NCI-H748 treated with DMSO at 0.1 percent for 48 hours (cell line): ENCODE results near the gene SUPT5H.

Experiments used
- DNase-seq: peaks from one replicate; lab custom pipeline; 2025; lab: John Stamatoyannopoulos, UW

Gene SUPT5H

GRCh38 chr19:39409208-39410016 is 36.0 kb upstream of the SUPT5H start:
- DNase-seq, result peak; percentile 95

DNA sequence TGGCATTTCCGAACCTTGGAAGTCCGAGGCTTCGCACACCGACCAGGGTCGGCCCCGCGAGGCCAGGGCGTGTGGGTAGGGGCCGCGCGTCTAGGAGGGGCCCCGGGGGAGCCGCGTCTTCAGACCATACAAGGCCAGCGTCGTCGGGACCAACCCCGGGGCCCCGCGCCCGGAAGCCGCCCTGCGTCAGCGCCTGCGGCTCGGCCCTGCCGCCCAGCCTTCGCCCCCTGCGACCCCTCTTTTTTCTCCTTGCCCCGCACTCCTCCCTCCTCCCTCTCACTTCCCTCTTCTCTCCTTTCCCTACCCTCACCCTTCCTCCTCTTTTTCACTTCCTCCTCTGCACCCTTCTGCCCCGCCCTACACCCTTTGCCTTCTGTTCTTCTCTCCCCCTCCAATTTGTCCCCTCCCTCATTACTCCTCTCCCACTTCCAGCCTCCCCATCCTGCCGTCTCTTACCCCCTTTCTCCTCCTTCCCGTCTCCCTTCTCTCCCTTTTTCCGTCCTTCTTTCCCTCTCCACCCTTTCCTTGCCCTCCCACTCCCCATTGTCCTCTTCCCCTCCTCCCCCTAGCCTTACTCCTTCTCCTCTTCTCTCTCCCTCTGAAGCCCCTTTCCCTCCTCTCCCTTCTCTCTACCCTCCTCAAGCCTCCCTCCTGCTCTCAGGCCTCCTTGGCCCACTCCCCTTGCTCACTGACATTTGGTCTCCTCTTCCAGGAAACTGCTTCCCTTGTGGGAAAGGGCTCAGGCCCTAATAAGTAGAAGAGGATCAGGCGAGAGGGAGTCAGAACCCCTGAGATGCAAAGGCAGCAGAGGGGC is 35.2 kb upstream of the SUPT5H start:
- peak; percentile 27 for DNase-seq

- no peak for DNase-seq
These were observed 34.6 kb upstream of the SUPT5H start for GRCh38 chr19:39410831-39411080.

- no peak for DNase-seq
These were observed 34.1 kb upstream of the SUPT5H start for GRCh38 chr19:39411081-39411831.

- peak; percentile 99 for DNase-seq
These were observed 33.6 kb upstream of the SUPT5H start for GRCh38 chr19:39411832-39412099.

- DNase-seq, result peak; percentile 99
These were observed 33.1 kb upstream of the SUPT5H start, which contains the start of gene PLEKHG2 for GRCh38 chr19:39412100-39412866. Gene PLEKHG2 (plus strand): TSS chr19:39412669. CDS start chr19:39414087, 1,418 bp downstream.

- no peak for DNase-seq
These were observed 32.5 kb upstream of the SUPT5H start for GRCh38 chr19:39412867-39413271.

- DNase-seq, result peak; percentile 15
These were observed 32.0 kb upstream of the SUPT5H start for GRCh38 chr19:39413272-39413910.

GRCh38 chr19:39413911-39414608 is 31.3 kb upstream of the SUPT5H start:
- no peak for DNase-seq

- DNase-seq, result no peak
These were observed 30.0 kb upstream of the SUPT5H start for GRCh38 chr19:39415111-39416046.

DNA sequence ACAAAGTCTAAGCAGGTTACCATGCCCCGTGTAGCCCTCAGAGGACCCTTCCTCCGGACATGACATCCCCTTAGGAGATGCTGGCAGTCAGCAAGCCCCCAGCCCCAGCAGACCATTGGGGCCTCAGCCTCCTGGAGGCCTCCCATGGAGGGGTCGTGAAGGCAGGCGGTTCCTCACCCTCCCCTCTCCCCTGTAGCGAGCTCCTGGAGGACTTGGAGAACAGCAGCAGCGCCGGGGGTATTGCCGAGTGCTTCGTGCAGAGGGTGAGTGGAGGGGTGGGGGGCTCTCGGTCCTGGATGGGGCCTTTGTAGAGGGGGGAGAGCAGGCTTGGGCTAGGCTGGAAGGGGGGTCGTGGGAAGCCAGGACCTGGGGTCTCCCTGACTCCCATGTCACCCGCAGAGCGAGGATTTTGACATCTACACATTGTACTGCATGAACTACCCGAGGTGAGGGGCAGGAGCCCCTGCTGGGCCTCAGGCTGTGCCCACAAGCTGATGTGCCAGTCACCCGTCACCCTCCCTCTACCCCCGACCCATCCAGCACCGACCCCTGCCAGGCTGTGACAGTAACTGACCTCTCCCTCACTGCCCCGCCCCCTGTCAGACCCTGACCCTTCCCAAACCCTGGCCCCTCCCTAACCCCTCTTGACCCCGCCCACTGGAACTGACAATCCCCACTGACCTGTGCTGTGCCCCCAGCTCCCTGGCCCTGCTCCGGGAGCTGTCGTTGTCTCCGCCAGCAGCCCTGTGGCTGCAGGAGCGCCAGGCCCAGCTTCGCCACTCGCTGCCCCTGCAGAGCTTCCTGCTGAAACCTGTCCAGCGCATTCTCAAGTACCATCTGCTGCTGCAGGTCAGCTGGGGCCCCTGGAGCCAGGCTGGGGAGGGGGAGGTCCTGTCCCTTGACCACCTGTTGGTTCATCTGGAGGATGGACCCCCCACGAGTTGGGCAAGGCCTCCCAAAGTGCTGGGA is 28.9 kb upstream of the SUPT5H start:
- DNase-seq, result no peak

GRCh38 chr19:39417463-39418181 is 27.8 kb upstream of the SUPT5H start:
- DNase-seq, result no peak

DNA sequence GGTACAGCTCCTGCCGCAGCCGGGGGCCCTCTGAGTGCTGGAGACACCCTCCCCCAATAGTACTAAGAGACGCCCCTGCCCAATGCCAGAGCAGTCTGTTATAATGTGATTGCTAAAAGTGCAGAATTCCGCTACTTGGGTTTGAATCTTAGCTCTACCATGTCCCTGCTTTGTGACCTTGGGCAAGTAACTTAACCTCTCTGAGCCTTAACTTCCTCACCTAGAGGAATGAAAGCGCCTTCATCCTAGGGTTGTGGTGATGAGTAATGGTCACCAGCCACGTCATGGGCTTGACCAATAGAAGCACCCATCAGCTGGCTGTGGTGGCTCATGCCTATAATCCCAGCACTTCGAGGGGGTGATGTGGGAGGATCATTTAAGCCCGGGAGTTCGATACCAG is 26.4 kb upstream of the SUPT5H start:
- no peak for DNase-seq

- DNase-seq, result no peak
These were observed 24.6 kb upstream of the SUPT5H start for GRCh38 chr19:39420769-39421168.

GRCh38 chr19:39422020-39422419 is 23.4 kb upstream of the SUPT5H start:
- DNase-seq, result no peak

- DNase-seq, result no peak
These were observed 21.9 kb upstream of the SUPT5H start for GRCh38 chr19:39423258-39424086.

GRCh38 chr19:39424934-39425333 is 20.4 kb upstream of the SUPT5H start:
- no peak for DNase-seq
